Fibroblast of villous mesenchyme (primary cell): ENCODE results near the gene NEK9. TPM values are rescaled to one million over a fixed set of nuclear protein-coding genes. Genes with fewer than 3 reads are reported as not detected.
"Not testable (repeated sequence)": the region's sequence is repeated elsewhere in the genome, so short reads cannot be mapped to it uniquely, and the experiment has no call there.

Source experiments
- DNase-seq: peaks from one replicate; pipeline ENCODE4 v3.0.0-alpha.2; 2010; ENCODE audit warnings: low read depth
- H3K4me3 ChIP-seq: 2 replicates; pipeline ENCODE4 v1.5.1; 2011; ENCODE audit warnings: low read depth, mild to moderate bottlenecking, low read length
- total RNA-seq: library from RNA; depleted of rRNA; stranded (reverse); fragments of >200 nt; gene quantifications from 2 replicates; pipeline ENCODE4 v1.2.3, GENCODE V29; 2012
- TF ChIP-seq, protein P1 (sequence below): IDR thresholded peaks from 2 replicates; pipeline ENCODE4 v1.5.1; 2012; ENCODE audit warnings: low read depth, mild to moderate bottlenecking, low read length; ENCODE audit not compliant: insufficient read depth

The NEK9 gene
- total RNA-seq, 1 donor, result 32.0 TPM

GRCh38 chr14:75156901-75157300 is 30.1 kb upstream of the NEK9 start:
- no peak for DNase-seq
- TF ChIP-seq, protein P1, sequence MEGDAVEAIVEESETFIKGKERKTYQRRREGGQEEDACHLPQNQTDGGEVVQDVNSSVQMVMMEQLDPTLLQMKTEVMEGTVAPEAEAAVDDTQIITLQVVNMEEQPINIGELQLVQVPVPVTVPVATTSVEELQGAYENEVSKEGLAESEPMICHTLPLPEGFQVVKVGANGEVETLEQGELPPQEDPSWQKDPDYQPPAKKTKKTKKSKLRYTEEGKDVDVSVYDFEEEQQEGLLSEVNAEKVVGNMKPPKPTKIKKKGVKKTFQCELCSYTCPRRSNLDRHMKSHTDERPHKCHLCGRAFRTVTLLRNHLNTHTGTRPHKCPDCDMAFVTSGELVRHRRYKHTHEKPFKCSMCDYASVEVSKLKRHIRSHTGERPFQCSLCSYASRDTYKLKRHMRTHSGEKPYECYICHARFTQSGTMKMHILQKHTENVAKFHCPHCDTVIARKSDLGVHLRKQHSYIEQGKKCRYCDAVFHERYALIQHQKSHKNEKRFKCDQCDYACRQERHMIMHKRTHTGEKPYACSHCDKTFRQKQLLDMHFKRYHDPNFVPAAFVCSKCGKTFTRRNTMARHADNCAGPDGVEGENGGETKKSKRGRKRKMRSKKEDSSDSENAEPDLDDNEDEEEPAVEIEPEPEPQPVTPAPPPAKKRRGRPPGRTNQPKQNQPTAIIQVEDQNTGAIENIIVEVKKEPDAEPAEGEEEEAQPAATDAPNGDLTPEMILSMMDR, result no peak
- no peak overlapping the region for H3K4me3 ChIP-seq

- no peak overlapping the region for H3K4me3 ChIP-seq
- no peak for DNase-seq
- TF ChIP-seq, protein P1, result no peak
Observed at GRCh38 chr14:75156111-75156510, 29.3 kb upstream of the NEK9 start.

DNA sequence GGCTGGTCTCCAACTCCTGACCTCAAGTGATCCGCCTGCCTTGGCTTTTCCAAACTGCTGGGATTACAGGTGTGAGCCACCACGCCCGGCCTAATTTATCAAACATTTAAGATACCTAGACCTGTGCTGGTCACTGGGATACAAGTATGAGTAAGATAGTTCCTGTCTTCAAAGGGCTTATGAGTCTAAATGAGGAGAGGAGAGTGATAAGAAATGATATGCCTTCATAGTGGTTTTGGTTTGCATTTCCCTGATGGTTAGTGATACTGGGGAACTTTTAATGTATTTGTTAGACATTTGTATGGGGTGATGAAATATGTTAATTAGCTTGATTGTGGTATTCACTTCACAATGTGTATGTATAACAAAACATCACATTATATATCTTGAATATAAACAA is 28.3 kb upstream of the NEK9 start:
- no peak for DNase-seq

DNA sequence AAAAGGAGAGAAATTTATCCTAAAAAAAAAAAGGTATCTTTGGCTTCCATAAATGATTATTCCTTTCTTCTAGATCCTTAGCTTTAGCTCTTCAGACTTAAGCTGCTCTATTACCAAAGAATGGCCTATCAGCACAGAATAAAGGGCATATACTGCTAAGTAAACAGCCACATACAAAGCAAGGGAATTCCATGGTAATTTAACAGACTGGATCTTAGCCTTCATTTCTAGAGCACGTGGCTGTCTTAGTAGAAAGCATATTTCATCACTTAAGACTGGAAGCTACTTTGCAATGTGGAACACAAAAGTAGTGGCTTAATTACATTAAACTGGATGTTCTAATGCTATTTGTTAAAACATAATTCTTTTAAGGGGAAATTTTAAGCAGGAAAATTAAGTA is 26.4 kb upstream of the NEK9 start:
- DNase-seq, result no peak
- TF ChIP-seq, protein P1, result no peak
- H3K4me3 ChIP-seq, result no peak overlapping the region

More for the DNA sequence above, 28.3 kb upstream of the NEK9 start:
- H3K4me3 ChIP-seq, result no peak overlapping the region
- TF ChIP-seq, protein P1, result no peak

DNA sequence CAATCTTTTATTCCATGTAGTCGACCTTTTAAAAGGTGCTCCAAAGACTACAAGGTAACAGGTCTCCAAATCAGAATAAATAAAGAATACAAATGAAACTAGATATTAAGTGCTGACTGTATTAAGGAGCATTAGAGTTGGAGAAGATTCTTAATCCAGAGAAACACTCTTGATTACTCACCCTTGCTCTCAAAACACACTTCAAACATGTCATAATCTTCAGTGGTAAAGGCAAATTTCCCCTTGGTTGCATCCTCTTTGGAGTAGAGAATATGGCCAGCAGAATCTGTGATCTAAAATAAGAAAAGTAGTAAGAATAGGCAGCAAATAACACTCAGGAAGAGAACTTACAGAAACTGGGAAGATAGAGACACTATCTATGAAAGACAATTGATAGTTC is 25.0 kb upstream of the NEK9 start:
- TF ChIP-seq, protein P1, result no peak
- H3K4me3 ChIP-seq, result no peak overlapping the region
- no peak for DNase-seq

DNA sequence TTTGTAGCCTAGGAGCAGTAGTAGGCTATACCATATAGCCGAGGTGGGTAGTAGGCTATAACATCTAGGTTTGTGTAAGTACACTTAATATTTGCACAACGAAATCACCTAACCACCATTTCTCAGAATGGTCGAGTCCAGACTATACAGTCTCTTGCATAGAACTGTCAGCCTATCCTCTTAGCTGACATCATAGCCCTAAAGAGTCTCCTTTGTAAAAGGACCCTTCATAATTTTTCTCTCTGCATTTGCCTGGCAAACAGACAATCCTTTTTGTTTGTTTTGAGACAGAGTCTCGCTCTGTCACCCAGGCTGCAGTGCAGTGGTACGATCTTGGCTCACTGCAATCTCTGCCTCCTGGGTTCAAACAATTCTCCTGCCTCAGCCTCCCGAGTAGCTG is 23.8 kb upstream of the NEK9 start:
- not testable (repeated sequence) for H3K4me3 ChIP-seq, DNase-seq

- peak; percentile 93 for DNase-seq
- TF ChIP-seq, protein P1, result no peak
- no peak overlapping the region for H3K4me3 ChIP-seq
Observed at GRCh38 chr14:75150150-75150549, 23.3 kb upstream of the NEK9 start.
